ENCODE results near the gene FAM168B.
A peak's percentile ranks its signal among the peaks of the same experiment; 100 is the strongest.

Gene FAM168B

GRCh38 chr2:131037398-131038257, 55.6 kb downstream of the FAM168B start:
- Histone ChIP-seq H3K4me3 (no peak overlapping the region), H3K27ac (no peak overlapping the region)
- DNase-seq (ENCODE audit: low spot score) = no peak
- TF ChIP-seq, protein P1, sequence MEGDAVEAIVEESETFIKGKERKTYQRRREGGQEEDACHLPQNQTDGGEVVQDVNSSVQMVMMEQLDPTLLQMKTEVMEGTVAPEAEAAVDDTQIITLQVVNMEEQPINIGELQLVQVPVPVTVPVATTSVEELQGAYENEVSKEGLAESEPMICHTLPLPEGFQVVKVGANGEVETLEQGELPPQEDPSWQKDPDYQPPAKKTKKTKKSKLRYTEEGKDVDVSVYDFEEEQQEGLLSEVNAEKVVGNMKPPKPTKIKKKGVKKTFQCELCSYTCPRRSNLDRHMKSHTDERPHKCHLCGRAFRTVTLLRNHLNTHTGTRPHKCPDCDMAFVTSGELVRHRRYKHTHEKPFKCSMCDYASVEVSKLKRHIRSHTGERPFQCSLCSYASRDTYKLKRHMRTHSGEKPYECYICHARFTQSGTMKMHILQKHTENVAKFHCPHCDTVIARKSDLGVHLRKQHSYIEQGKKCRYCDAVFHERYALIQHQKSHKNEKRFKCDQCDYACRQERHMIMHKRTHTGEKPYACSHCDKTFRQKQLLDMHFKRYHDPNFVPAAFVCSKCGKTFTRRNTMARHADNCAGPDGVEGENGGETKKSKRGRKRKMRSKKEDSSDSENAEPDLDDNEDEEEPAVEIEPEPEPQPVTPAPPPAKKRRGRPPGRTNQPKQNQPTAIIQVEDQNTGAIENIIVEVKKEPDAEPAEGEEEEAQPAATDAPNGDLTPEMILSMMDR (IDR thresholded peaks at IDR 0.05) = no peak

- TF ChIP-seq, protein P1 (IDR thresholded peaks at IDR 0.05) = no peak
- DNase-seq (ENCODE audit: low spot score) = no peak
- H3K27ac ChIP-seq = no peak overlapping the region
- H3K4me3 ChIP-seq = no peak overlapping the region
Measured at GRCh38 chr2:131036696-131037397, 56.4 kb downstream of the FAM168B start.

DNA sequence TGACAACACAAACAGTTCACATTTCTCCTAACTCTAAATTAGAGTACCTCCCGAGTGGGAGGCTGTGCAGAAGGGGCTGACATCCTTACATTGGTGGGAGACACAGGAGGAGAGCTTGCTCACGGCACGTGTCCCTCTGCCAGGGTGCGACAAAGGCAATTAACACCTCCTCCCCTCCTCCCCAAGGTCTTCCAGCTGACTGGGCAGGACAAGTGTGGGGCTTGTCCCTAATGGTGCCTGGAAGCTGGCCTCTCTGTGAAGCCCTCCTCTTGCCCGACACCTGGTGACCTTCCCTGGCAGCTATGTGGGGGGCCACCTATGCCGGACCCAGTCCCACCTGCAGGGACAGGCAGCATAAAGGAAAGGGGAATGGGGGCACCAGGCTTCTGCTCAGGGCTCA, 57.0 kb downstream of the FAM168B start:
- no peak for DNase-seq (ENCODE audit: low spot score)
- Histone ChIP-seq H3K27ac (no peak overlapping the region), H3K4me3 (no peak overlapping the region)
- TF ChIP-seq, protein P1 (IDR thresholded peaks at IDR 0.05) = no peak

DNA sequence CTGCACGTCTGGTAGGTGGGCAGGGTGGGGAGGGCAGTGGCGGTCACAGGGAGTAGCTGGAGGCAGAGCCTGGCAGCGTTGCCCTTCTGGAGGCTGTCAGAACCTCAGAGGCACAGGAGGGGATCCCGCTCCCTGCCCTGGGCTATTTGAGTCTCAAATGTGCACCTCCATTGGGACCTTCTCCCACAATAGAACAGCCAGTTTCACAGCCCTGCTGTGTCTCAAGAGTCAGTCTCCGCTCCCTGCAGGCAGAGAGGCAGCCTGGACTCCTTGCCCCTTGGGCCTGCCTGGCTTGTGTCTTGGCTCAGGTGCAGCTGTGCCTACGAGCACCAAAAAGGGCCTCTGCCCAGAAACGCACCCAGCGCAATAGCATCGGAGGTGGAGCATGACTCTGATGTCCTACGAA, 57.4 kb downstream of the FAM168B start:
- peak overlapping the region; percentile 72 for H3K4me3 ChIP-seq
- TF ChIP-seq, protein P1 (IDR thresholded peaks at IDR 0.05) = no peak
- DNase-seq (ENCODE audit: low spot score) = no peak
- no peak overlapping the region for H3K27ac ChIP-seq

DNA sequence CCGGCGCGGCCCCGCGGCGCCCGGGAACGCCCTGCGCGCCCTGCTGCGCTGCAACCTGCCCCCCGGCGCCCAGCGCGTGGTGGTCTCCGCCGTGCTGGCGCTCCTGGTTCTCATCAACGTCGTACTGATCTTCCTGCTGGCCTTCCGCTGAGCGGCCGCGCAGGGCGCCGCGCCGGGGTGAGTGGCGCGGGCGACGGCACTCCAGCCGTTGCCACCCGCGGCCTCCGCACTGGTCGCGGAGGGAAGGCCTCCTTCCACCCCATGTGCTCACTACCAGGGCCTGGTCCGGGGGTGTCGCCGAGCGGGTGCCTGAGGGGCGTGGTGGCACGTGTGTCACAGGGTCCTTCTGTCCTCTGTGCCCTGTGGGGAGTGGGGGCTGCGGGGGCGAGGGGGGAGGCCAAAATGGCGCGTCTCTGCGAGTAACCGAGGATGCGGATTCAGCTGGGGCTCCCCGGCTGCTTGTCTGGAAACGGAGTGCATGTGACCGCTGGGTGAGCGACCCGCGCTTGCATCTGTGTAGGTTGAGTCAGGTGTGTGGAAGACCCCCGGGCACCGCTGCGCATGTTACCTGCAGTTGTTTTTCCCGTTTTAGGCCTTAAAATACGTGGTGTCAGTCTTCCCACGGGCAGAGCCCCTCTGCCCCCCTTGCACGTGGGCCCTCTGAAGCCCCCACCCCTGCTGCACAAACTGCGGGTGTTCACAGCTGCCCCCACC, 58.0 kb downstream of the FAM168B start:
- TF ChIP-seq, protein P1 (IDR thresholded peaks at IDR 0.05) = no peak

GRCh38 chr2:131034122-131035051, 58.9 kb downstream of the FAM168B start:
- TF ChIP-seq, protein P1 (IDR thresholded peaks at IDR 0.05) = no peak
- H3K4me3 ChIP-seq = peak overlapping the region; percentile 72
- DNase-seq (ENCODE audit: low spot score) = no peak
- H3K27ac ChIP-seq = no peak overlapping the region

More for the DNA sequence above, 58.0 kb downstream of the FAM168B start:
- DNase-seq (ENCODE audit: low spot score) = peak; percentile 64
- Histone ChIP-seq H3K4me3 (peak overlapping the region; percentile 72), H3K27ac (no peak overlapping the region)

All from coronary artery (tissue), 2 donors.